GM12878 (cell line): ENCODE data around the gene PCDHB7. TPM values are rescaled to one million over a fixed set of nuclear protein-coding genes. Genes with fewer than 3 reads are reported as not detected.

Experiments
- ATAC-seq: fragments of 200-7000 bp; cut with Tn5 transposase; 3 replicates; pipeline ENCODE4 v1.9.1; 2020; ENCODE audit warnings: mild to moderate bottlenecking, moderate library complexity
- BruUV-seq: library from RNA; stranded (reverse); fragments of 400-500 nt; replicated peaks from 2 replicates; lab custom pipeline; 2021; lab: Mats Ljungman, UMichigan
- CTCF ChIA-PET: fragments of 300-600 bp; sonication (Branson Sonifier 250); formaldehyde crosslinking; extraction: SDS; loops from one replicate; lab custom pipeline; 2021; ENCODE audit warnings: inconsistent platforms; lab: Yijun Ruan, JAX
- POLR2A ChIA-PET: fragments of 350-600 bp; formaldehyde crosslinking; extraction: SDS; loops from one replicate; lab custom pipeline; 2021; ENCODE audit warnings: inconsistent platforms; lab: Charles Lee
- RAD21 ChIA-PET: fragments of 300-600 bp; sonication (Branson Sonifier 250); formaldehyde crosslinking; loops from one replicate; lab custom pipeline; 2023; ENCODE audit warnings: antibody characterized with exemption; ENCODE audit not compliant: unreplicated experiment; lab: Charles Lee
- SMC1A ChIA-PET: fragments of 300-600 bp; sonication (Branson Sonifier 250); formaldehyde crosslinking; loops from one replicate; lab custom pipeline; 2023; ENCODE audit not compliant: unreplicated experiment, uncharacterized antibody; lab: Charles Lee
- DNase-seq: peaks from one replicate; pipeline ENCODE4 v3.0.0-alpha.2; 2011; ENCODE audit warnings: low read depth, low spot score
- FAIRE-seq: peaks from 3 replicates; lab custom pipeline; 2011; peaks lifted over from hg19 to GRCh38; lab: Jason Lieb, UNC
- H2AFZ ChIP-seq: 2 replicates; pipeline ENCODE4 v1.6.0; 2011; ENCODE audit warnings: low read depth, low read length, control low read depth; ENCODE audit not compliant: control insufficient read depth
- H3K27ac ChIP-seq: 2 replicates; pipeline ENCODE4 v1.5.1; 2011; ENCODE audit warnings: control low read depth; ENCODE audit not compliant: control insufficient read depth, insufficient read depth
- H3K27me3 ChIP-seq, 2 experiments: replicated peaks in 1 of 2; 2 replicates each; pipeline versions ENCODE4 v1.6.0 to v1.6.1; 2011; ENCODE audit warnings: low read length in 1 of 2; ENCODE audit not compliant: control insufficient read depth in 2 of 2, insufficient read depth in 2 of 2
- H3K36me3 ChIP-seq, 2 experiments: 2 replicates each; pipeline ENCODE4 v1.5.1; 2011; ENCODE audit warnings: low read length in 1 of 2; ENCODE audit not compliant: control insufficient read depth in 2 of 2, insufficient read depth in 2 of 2
- H3K4me1 ChIP-seq: 2 replicates; pipeline ENCODE4 v1.6.1; 2011; ENCODE audit warnings: mild to moderate bottlenecking, low read length, moderate library complexity, mixed read lengths; ENCODE audit not compliant: control insufficient read depth, insufficient read depth
- H3K4me2 ChIP-seq: 2 replicates; pipeline ENCODE4 v1.6.0; 2011; ENCODE audit warnings: control low read depth; ENCODE audit not compliant: control insufficient read depth, insufficient read depth
- H3K4me3 ChIP-seq: fragments of 200-600 bp; sonication (generic); 2 replicates; pipeline ENCODE4 v1.5.1; 2016
- H3K79me2 ChIP-seq: 2 replicates; pipeline ENCODE4 v1.6.0; 2011; ENCODE audit warnings: low read length; ENCODE audit not compliant: control insufficient read depth, insufficient read depth
- H3K9ac ChIP-seq: 2 replicates; pipeline ENCODE4 v1.8.0; 2011; ENCODE audit warnings: low read length, control low read depth, mixed read lengths; ENCODE audit not compliant: control insufficient read depth, insufficient read depth
- H3K9me3 ChIP-seq: replicated peaks from 3 replicates; pipeline ENCODE4 v1.5.1; 2011; ENCODE audit warnings: mild to moderate bottlenecking, low read length; ENCODE audit not compliant: control insufficient read depth, insufficient read depth
- H4K20me1 ChIP-seq: 2 replicates; pipeline ENCODE4 v1.6.0; 2011; ENCODE audit not compliant: control insufficient read depth, insufficient read depth
- BCL11A ChIP-seq: IDR thresholded peaks from 2 replicates; pipeline ENCODE4 v1.6.1; 2011; ENCODE audit warnings: low read depth, low read length
- CBFB ChIP-seq: IDR thresholded peaks from 2 replicates; pipeline ENCODE4 v1.6.1; 2016; ENCODE audit warnings: antibody characterized with exemption, low read depth
- CREM ChIP-seq: IDR thresholded peaks from 2 replicates; pipeline ENCODE4 v1.6.1; 2014; ENCODE audit warnings: antibody characterized with exemption, low read depth
- CTCF ChIP-seq, 3 experiments: IDR thresholded peaks in 2 of 3; conservative IDR thresholded peaks in 1 of 3; 2 replicates each; pipeline ENCODE4 v1.5.1; 2011; ENCODE audit warnings: low read depth in 3 of 3, low read length in 3 of 3, mild to moderate bottlenecking in 3 of 3, control low read depth in 2 of 3, moderate library complexity in 2 of 3, inconsistent platforms in 1 of 3, mixed read lengths in 1 of 3; ENCODE audit not compliant: control insufficient read depth in 2 of 3, insufficient read depth in 1 of 3; ENCODE audit errors: extremely low read depth in 1 of 3
- CUX1 ChIP-seq: IDR thresholded peaks from 2 replicates; pipeline ENCODE4 v1.6.1; 2012; ENCODE audit warnings: improper control_type of control experiment, low read depth, low read length; ENCODE audit not compliant: insufficient replicate concordance
- IKZF1 ChIP-seq: fragments of 450-650 bp; conservative IDR thresholded peaks from 2 replicates; pipeline ENCODE4 v1.6.1; 2017; ENCODE audit warnings: antibody characterized with exemption, mild to moderate bottlenecking
- IRF3 ChIP-seq: fragments of 450-650 bp; IDR thresholded peaks from 2 replicates; pipeline ENCODE4 v1.6.1; 2014; ENCODE audit warnings: mild to moderate bottlenecking
- KDM1A ChIP-seq: fragments of 200-600 bp; sonication (generic); IDR thresholded peaks from 2 replicates; pipeline ENCODE4 v1.6.1; 2016; ENCODE audit warnings: borderline replicate concordance
- LARP7 ChIP-seq: fragments of 450-650 bp; IDR thresholded peaks from 2 replicates; pipeline ENCODE4 v1.6.1; 2017; ENCODE audit warnings: mild to moderate bottlenecking
- MXI1 ChIP-seq: fragments of 150-350 bp; IDR thresholded peaks from 2 replicates; pipeline ENCODE4 v1.6.1; 2011; ENCODE audit warnings: low read depth, mild to moderate bottlenecking, inconsistent platforms, low read length, improper control_type of control experiment
- NR2C2 ChIP-seq: IDR thresholded peaks from 2 replicates; pipeline ENCODE4 v1.6.1; 2011; ENCODE audit warnings: borderline replicate concordance, low read depth; ENCODE audit not compliant: control insufficient read depth, insufficient read length
- PML ChIP-seq: IDR thresholded peaks from 2 replicates; pipeline ENCODE4 v1.6.1; 2012; ENCODE audit warnings: low read length, inconsistent platforms
- SP1 ChIP-seq: IDR thresholded peaks from one replicate; pipeline ENCODE4 v1.6.1; 2011; ENCODE audit warnings: low read depth, low read length
- TCF12 ChIP-seq: IDR thresholded peaks from 2 replicates; pipeline ENCODE4 v1.6.1; 2011; ENCODE audit warnings: low read depth, mild to moderate bottlenecking, low read length
- TCF7 ChIP-seq: IDR thresholded peaks from 2 replicates; pipeline ENCODE4 v1.6.1; 2014; ENCODE audit warnings: antibody characterized with exemption, borderline replicate concordance
- USF2 ChIP-seq: IDR thresholded peaks from 2 replicates; pipeline ENCODE4 v1.6.1; 2011; ENCODE audit warnings: low read depth, low read length, improper control_type of control experiment, borderline replicate concordance
- WGBS: methylation state at CpG from one replicate; pipeline ENCODE4 v1.1.6; 2016; ENCODE audit warnings: low lambda C conversion rate; ENCODE audit not compliant: insufficient replicate concordance, insufficient coverage; ENCODE audit errors: missing lambda C conversion rate; 5-methylcytosine and 5-hydroxymethylcytosine counted together
- in situ Hi-C: fragments of 300-500 bp; cut with MboI; formaldehyde crosslinking; loops from 9 replicates; pipeline ENCODE4 v1.14.3; 2018; ENCODE audit warnings: mixed read lengths
- intact Hi-C: fragments of 100-400 bp; cut with micrococcal nuclease; formaldehyde crosslinking; loops from one replicate; pipeline ENCODE4 v1.14.2; 2022; ENCODE audit not compliant: unreplicated experiment
- polyA plus RNA-seq, 11 experiments: library from polyadenylated mRNA; depleted of rRNA in 4 of 11; unstranded in 6 of 11; stranded (reverse) in 5 of 11; fragments of >200 nt; fragmentation: Nextera tagmentation in 4 of 11; fragmentation: Illumina TruSeq in 1 of 11; extraction: Ambion mirVana in 4 of 11; extraction: Trizol in 1 of 11; gene quantifications; 1 replicate in 1 of 11; 2 replicates in 10 of 11; pipeline versions ENCODE4 v1.2.1 to v1.2.3, GENCODE V29; 2011 to 2016; ENCODE audit warnings: inconsistent platforms in 2 of 11, missing spikeins in 2 of 11, low read depth in 1 of 11
- total RNA-seq, 4 experiments: library from RNA; depleted of rRNA in 3 of 4; stranded (reverse); fragments of >200 nt in 3 of 4; fragmentation: Illumina TruSeq in 1 of 4; extraction: Trizol in 1 of 4; gene quantifications; 2 replicates each; pipeline versions ENCODE4 v1.2.1 to v1.2.3, GENCODE V29; 2013 to 2021

PCDHB7 gene
- total and polyA plus RNA-seq, 10 of the 15 experiments (the other 5 are each of a cell fraction or from before 2014, with no cell fraction given) = not detected

- no peaks in the 10 kb centered on the region for H4K20me1 ChIP-seq
- no peak overlapping the region for H2AFZ ChIP-seq
- no peak for DNase-seq
- intact Hi-C loops = loop anchor here (10.0 kb wide), 1 partner anchor 384 kb away; no protein-coding TSS in a partner anchor
- no peaks in the 10 kb centered on the region for H3K4me1 ChIP-seq
- no peak overlapping the region for H3K27ac ChIP-seq
- in situ Hi-C loops = no loop called here
- no peak for FAIRE-seq
- no peak overlapping the region for H3K4me3 ChIP-seq
- H3K9me3 ChIP-seq = no peaks in the 10 kb centered on the region; the same call in 2 of the 3 replicates
- RAD21 ChIA-PET = no interaction called here
- 37% methylated on average over 1 of the region's 1 CpG for WGBS
- ATAC-seq = no peak
- CTCF ChIA-PET = no interaction called here
- SMC1A ChIA-PET = no interaction called here
- no peak overlapping the region for H3K9ac ChIP-seq
- H3K79me2 ChIP-seq = no peaks in the 10 kb centered on the region
- no peaks in the 10 kb centered on the region for H3K27me3 ChIP-seq
- H3K4me2 ChIP-seq = no peak overlapping the region
- no TSS peak for BruUV-seq
- no peaks in the 10 kb centered on the region for H3K36me3 ChIP-seq
- POLR2A ChIA-PET = no interaction called here
- TF ChIP-seq CTCF (IDR thresholded peaks at IDR 0.05 in 2 of 3, conservative IDR thresholded peaks at IDR 0.05 in 1 of 3; ENCODE audit: control insufficient read depth in 2 of 3, extremely low read depth in 1 of 3, insufficient read depth in 1 of 3, low read depth in 3 of 3, low read length in 3 of 3) (no peak), MXI1 (no peak), CREM (no peak), SP1 (no peak), BCL11A (no peak), KDM1A (no peak), TCF7 (no peak), PML (no peak), CUX1 (no peak), IKZF1 (no peak), TCF12 (no peak), USF2 (no peak), LARP7 (no peak), IRF3 (no peak), CBFB (no peak), NR2C2 (no peak)
Observed at GRCh38 chr5:141180313-141180712, 7.9 kb downstream of the PCDHB7 start.
